HG03280 (cell line): ENCODE measurements around the gene CLIC5.

Experiments used
- ATAC-seq: cut with Tn5 transposase; IDR thresholded peaks from one replicate; pipeline ENCODE4 v1.9.1; 2021; ENCODE audit warnings: mild to moderate bottlenecking, moderate library complexity; ENCODE audit not compliant: unreplicated experiment

The CLIC5 gene

DNA sequence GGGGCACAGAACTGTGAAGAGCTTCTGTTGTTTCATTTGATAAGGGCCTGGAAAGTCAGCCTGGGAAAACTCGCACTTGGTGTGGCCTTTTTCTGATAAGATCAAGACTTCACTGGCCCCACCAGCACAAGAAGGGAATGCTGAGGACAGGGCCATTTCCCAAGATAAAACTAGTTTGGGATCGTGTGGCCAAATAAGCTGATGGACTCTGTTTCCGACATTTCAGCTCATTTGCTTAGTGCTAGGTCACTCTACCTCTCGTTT lies 116.0 kb downstream of the CLIC5 start:
- ATAC-seq: no peak

DNA sequence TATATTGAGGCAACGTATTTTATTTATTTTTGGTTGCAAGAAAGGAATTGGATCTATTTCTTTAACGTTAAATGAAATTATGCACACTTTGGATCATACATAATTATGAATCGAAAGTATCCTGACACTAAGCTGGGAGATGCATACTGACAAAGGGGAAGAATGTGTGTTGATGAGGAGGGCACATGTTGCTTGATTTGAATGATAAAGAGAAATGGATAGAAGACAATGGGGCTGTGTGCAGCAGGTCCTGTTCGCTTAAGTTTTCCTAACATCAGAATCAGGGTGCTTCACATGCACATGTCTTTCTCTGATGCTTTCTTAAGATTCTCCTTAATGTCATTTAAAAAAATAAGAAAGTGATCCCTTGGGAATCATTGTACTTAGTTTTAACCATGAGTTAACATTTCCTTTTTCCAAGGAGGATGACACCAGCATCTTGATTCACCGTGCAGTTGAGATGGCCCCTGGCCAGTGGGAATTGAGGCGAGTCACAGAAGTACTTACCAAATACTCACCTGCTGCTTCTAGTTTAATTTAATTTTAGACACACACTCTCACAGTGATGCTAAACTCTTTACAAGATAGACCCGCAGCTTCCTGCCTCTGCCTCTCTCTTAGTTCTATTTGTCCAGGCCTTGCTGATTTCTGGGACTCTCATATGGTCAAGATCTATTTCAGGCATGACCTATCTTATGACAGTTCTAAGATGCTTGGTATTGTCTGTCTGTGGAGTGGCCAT lies 116.5 kb downstream of the CLIC5 start:
- no peak for ATAC-seq

DNA sequence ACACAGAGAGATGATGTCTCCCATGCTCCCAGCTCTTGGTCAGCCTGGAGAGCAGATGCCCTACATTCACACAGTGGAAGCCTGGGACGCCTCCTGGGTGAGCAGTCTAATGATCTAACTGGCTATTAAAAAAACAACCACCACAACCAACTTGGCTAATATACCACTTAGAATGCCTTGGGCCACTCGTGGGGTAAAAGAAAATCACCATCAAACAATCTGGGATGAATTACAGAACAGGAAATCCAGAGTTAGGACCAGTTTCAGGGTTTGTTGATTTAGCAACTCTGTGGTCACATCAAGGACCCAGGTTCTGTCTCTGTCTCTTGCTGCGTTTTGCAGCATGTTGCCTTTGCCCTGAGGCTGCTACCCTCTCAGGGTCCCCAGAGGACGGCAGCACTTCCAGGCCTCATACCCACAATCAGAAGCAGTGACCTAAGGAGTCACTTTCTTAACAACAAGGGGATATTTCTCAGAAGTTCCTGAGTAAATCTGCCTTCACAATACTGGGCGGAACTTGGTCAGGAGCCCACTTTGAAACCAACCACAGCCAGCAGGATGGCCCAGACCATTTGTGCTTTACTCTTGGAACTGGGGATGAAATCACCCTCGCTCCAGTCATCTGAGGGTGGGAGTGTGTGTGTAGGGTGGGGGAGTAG lies 118.7 kb downstream of the CLIC5 start:
- ATAC-seq: no peak

DNA sequence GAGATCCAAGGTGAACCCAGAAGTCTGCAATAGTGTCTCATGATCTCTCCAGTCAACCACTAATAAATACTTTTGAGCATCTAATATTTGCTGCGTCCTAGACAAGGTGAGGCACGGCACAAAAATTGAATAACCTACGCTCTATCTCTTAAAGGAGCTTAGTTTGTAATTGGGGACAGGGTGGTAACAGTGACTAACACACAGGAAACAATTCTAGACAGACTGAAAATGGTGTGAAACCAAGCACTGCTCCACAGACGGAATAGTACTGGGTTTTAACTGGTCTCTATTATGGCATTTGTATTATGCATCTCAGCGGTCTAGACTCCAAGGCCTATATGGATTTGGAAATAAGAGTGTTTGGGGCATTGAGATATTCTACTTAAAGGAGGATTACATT lies 120.1 kb downstream of the CLIC5 start:
- ATAC-seq: no peak

DNA sequence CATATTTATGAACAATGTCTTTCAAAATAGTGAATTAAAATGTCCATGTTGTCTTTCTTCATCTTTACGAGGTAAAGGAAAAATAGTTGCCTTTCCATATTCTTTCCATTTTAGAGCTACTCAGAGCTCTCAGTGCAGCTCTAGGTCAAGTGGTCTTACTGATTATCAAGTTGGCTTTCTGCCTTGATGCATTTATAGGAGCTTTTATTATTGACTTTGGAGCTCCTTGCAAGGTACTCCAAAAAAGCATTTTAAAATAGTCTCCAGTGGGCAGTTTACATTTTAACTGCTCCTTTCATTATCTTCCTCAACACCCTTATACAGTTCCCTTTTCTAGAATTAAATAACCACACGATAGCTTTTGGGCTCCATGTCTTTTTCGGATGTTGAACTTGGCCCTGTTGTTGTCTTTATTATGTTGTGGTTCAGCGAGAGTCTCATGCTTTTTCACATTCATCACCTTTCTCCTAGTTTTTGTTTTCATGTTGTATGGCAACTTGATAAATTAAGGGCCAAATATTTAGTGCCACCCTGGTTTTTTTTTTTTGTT lies 122.9 kb downstream of the CLIC5 start:
- no peak for ATAC-seq

DNA sequence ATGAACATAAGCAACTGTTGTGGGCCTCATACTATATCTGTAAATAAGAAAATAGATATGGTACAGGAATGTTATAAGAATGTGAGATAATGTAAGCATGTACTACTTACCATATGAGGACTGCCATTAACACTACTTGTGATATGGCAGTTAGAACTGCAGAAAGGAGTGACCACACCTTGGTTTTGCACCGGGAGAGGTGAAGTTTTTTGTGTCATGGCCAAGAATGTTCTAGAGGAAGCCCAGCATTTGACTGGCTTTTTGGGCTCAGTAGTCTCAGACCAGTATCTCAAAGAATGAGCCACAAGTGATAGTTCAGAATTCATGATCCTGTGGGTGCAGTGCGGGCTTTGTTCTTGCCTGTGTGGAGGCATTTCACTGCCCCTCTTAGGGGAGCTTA lies 123.5 kb downstream of the CLIC5 start:
- no peak for ATAC-seq

DNA sequence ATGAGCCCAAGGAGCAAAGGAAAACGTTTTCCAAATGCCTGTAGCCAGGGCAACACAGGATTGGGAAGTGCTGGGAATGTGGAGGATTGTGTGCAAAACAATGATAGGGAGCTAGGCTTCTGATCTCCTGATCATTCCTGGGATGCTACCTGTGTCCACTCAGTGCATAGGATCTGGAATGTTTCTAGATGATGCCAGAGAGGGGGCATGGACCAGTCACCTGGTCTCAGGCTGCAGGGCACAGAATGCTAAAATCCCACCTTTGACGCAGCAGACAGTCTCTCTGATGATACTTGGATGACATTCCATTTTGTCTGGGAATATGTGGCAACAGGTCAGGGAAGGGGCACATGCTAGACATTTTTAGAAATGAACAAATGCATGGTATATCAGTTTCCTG lies 128.9 kb downstream of the CLIC5 start:
- no peak for ATAC-seq

DNA sequence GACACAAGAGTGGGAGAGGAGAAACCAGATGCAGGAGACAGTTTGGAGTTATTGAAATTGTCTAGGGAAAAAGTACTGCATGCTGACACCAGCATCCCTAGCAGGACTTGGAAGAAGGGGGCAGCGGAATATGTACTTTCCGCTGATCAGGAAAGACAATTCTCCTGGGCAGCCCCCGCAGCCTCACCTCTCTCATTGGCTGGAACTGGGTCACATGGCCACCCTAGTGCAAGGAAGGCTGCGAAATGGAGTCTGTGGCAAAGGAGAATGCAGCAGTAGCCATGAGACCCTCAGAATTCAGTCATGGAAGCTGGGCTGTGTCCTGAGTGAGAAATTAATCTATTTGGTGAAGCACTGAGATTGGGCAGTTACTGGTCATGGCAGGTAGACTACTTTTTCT lies 131.3 kb downstream of the CLIC5 start:
- ATAC-seq: no peak

DNA sequence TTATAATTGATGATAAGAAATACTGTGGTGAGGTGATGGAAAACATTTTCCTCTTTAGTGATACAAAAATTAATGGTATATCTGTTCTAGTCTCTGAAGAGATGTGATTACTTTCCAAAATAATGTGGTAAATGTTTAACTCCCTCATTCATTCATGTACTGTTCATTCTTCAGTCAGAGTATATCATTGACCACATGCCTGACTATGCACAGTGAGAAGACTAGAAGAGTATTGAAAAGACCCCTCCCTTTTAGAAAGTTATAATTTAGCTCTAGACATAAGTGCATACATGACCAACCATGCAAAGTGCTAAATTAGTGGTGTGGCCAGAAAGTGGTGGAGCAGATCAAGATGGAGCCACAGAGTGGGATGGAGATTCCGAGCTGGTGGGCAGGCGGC lies 133.0 kb downstream of the CLIC5 start:
- ATAC-seq: no peak

DNA sequence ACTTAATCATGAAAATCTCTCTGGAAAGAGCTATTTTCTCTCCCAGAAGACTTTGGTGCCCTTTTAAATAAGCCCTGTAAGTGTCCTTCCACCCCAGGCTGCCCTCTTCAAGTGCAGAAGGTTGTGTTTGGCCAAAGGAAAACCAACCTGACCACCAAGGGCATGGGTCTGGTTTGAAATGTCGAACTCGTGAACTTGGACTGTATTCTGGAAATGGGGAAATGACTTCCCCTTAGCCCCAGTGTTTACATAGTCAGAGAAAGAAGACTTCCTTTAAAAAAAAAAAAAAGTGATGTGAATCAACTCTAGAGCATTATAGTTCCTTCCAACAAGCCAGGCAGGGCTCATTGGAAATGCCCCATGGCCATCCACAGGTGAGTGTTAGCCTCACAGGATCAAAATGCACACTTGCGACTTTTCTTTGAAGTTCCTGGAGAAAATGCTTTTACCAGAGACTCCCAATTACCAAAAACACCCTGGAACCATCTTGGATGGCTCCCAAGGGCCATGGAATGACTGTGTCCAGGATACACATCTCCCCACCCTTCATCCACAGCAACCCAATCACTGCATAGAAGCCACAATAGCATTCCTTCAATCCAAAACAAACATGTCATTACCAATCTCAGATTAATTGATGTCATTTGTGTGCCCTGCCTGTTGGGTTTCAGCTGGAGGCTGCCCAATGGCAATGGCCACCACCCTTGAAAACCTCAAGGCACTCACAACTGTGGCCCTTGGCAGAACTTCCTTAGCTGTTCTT lies 133.8 kb downstream of the CLIC5 start:
- no peak for ATAC-seq

DNA sequence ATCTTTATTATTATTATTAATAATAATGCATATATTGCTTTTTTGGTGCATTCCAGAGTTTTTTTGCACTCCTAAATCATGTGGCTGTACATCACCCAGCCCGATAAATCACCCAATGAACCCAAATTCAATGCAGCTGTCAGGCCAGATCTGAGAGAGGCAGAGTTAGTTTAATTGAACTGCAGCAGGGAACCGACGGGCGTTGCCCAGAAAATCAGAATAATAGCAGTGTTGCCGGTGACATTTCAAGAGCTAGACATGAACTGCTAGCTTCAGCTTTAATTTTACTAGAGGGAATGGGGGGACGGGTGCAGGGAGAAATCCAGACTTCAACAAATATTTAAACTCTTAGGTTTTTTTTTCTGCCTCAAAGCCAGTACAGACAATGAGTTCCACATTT lies 135.0 kb downstream of the CLIC5 start:
- no peak for ATAC-seq

DNA sequence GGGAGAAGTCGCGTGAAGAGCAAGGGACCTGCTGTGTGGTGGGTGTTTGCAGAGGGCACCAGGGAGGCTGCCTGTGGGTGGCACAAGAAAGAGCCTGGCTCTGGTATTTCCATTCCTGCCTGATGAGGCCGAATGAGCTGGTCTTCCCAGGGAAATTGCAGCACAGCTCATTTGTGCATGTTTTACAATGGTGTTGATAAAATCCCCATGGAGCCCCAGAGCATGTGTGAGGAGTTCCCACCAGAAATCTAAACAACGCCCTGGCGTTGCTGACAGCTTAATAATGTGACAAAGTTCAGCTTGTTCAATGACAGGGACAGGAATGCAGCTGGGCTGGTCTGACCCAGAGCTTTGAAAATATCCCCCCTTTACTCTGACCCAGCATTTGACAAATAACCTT lies 135.5 kb downstream of the CLIC5 start:
- no peak for ATAC-seq

DNA sequence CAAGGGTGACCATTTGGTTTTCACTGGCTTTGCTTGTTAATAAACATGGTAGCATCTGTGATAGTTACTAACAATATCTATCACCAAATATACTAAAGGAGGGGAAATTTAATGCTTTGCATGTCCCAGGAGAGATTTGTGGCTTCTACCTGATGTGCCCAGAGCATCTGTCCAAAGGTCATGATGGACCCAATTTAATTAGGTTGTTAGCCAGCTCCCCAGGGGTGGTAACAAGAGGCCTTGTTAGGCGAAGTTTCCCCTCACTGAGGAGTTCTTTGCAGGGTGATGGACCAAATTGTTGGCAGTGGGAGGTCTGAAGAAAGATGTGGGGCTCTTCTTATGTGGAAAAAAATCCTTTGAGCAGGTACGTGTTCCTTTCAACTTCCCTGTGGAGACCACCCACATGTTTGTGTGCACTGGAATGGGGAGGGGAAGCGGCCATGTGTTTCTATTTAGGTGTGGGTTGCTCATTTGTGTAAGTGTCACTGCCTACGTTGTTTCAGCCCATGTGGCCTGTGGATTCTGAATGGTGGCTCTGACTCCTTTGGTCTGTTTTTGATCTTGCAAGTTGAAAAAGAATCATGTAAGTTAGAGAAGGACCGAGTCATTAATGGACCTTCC lies 137.6 kb downstream of the CLIC5 start:
- ATAC-seq: no peak

DNA sequence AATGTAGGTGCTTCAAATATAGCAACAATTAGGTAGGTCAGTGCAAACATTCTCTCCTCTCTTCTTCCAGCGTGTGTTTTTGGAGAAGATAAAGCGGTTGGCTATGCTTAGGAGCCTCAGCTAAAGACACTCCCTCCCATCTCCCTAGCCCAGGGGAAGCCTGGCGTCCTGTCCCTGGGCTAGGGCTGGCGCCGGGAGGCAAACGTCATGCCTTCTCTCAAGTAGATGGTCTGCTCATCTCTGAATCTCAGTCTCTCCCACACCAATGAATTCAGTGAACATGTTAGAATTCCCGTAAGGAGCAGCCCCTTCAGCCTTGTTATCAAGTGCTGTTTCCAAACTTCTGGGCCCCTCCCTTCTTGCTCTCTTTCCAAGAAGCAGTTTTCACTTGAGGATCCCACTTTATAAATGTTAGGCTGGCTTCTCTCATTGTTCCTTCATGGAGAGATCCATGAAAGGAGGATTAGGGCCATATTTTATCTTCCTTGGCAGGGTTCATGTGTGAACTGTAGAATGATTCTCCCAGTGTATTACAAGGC lies 142.8 kb downstream of the CLIC5 start:
- ATAC-seq: no peak

DNA sequence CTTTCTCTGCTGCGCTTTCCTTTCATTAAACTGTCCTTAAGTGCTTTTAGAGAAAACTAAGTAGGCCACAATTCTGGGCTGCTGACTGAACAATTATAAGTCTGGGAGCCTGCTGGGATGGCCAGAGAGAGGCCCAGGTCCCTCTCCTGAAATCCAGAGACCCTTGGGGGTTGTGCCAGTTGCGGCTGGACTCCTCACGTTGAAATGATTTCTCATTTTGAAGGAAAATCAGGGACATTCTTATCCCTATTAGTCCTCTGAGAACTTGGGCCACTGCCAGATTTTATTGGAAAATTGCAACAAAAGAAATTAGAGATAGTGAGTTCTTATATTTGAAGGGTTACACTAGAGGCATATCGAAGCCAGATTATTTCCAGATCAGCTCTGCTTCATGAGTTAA lies 145.1 kb downstream of the CLIC5 start:
- no peak for ATAC-seq

DNA sequence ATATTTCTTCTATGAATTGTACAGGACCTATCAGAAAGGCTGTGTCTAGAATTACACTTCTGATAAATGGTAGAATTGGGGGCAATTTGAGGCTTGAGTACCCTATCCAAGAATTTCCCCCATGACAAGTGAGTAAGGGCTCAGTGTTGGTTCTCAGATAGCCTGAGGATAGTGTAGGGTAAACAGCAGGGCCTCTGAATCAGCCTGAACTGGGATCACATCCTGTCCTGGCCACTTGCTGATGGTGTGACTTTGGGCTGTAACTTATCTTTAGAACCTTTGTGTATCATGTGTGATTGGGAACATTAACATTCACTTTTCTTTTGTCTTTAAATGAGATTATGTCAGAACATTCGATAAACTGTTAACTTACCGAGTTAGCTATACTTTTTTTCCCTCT lies 151.0 kb downstream of the CLIC5 start:
- ATAC-seq: no peak

DNA sequence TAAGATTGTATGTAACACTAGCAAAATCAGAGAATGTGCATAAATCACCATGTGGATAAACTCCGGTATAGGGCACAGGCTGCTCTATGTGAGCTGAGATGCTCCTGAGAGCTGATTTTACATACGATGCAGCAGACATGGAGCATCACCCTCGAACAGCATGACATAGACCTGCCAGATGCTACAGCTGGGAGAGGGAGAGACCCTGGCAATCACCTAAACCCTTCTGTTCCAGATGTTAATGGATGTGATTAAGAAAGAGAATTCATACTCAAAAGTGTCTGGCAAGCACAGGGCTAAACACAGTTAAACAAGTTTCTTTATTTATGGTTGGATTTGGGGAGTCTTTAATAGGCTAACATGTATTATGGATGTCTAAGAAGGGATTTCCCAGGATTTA lies 157.0 kb downstream of the CLIC5 start:
- ATAC-seq: no peak

DNA sequence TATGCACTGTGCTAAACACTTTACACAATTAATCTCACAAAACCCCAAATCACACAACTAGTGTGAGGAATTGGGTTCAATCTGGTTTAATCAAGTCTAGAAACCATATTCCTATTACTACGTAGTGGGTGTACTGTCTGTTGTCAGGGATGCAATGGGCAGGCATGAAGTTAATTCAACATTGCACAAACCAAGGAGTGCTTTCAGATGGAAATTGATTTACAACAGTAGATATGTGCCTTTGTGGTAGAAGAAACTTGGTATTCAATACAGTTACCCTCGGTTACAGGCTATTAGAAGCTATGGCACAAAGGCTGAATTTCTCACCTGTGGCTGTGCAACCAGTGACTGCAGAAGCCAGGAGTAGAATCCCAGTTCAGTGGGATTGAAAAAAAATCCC lies 157.8 kb downstream of the CLIC5 start:
- ATAC-seq: no peak

DNA sequence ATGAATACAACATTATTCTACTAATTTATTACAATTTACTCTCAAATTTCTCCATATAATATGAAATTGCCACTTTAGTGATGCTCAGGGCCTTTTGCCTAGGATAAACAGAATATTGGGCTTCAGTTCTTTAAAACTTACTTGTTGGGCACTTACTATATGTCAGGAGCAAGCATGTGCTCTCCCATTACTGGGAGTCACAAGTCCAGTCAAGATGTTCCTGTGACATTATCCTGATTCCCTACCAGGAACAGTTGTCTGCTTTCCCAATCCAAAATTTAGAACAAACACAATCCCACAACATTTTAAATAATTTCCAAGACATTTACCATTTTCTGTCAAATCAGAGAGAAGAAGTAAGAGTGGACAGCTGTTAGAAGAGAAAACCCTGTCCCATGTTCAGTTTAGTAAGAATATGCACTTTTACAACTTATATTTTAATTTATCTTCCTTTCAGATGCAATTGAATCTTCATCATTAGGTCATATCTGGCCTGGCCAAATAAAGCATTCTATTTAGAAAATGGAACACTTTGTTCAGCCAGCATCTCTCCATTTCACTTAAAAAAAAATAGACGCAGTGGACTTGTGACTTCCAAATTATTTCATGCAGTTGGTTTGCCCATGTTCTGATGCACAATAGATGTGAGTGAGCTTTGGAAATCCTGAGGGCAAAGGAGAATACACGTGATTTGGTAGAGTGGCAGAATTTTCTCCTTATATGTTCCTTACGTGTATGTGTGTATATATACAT lies 159.8 kb downstream of the CLIC5 start:
- no peak for ATAC-seq

DNA sequence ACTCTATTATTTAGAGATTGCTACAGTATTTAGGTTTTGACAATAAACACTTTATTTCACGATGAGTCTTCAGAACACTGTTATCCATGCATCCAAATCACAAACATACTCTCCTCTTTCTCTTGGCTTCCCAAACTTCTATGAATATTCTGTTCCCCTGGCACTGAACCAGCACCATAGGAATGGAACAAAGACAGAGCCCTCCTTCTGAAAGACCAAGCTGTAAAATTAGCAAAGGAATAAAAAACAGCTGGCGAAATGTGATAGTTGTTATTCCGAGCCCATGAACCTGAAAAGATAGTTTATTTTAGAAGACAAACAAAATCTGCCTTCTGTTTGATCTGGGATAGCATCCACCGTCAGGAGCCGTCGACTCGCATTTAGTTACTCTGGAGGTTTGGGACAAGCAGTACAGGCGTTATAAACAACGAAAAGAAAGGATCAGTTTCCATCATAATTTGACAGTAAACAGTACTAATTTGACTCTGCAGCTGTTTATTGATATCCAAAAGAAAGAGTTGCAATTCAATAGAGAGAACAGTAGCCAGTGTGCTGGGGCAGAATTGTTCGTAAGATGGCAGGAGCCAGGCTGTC lies 161.4 kb downstream of the CLIC5 start:
- ATAC-seq: no peak
